ENCODE measurements around the gene NLGN4X.

Gene NLGN4X

GRCh38 chrX:6071731-6072130 lies 156.9 kb downstream of the NLGN4X start:
- H3K27ac ChIP-seq (replicated peaks): no peak overlapping the region
- DNase-seq (ENCODE audit: low read depth in 1 of 2, low spot score in 1 of 2): no peak
- TF ChIP-seq GABPA (IDR thresholded peaks at IDR 0.05; ENCODE audit: low read depth) (no peak), POLR2AphosphoS5 (IDR thresholded peaks at IDR 0.05; ENCODE audit: low read depth) (no peak), SPI1 (IDR thresholded peaks at IDR 0.05; ENCODE audit: borderline replicate concordance, low read depth) (no peak), REST (IDR thresholded peaks at IDR 0.05; ENCODE audit: insufficient replicate concordance, low read depth) (no peak), CTCF (IDR thresholded peaks at IDR 0.05; ENCODE audit: insufficient read depth, low read length) (no peak)
- no peak overlapping the region for H3K4me3 ChIP-seq (replicated peaks; ENCODE audit: insufficient read depth, low read length)
- no peaks in the 10 kb centered on the region for H3K27me3 ChIP-seq (ENCODE audit: insufficient read depth, poor library complexity, severe bottlenecking)

- no peak for DNase-seq (ENCODE audit: low read depth in 1 of 2, low spot score in 1 of 2)
- Histone ChIP-seq H3K4me3 (replicated peaks; ENCODE audit: insufficient read depth, low read length) (no peak overlapping the region), H3K27ac (replicated peaks) (no peak overlapping the region), H3K27me3 (ENCODE audit: insufficient read depth, poor library complexity, severe bottlenecking) (no peaks in the 10 kb centered on the region)
- TF ChIP-seq CTCF (IDR thresholded peaks at IDR 0.05; ENCODE audit: insufficient read depth, low read length) (no peak), GABPA (IDR thresholded peaks at IDR 0.05; ENCODE audit: low read depth) (no peak), POLR2AphosphoS5 (IDR thresholded peaks at IDR 0.05; ENCODE audit: low read depth) (no peak), SPI1 (IDR thresholded peaks at IDR 0.05; ENCODE audit: borderline replicate concordance, low read depth) (no peak), REST (IDR thresholded peaks at IDR 0.05; ENCODE audit: insufficient replicate concordance, low read depth) (no peak)
Observed at GRCh38 chrX:6067600-6067999, 161.1 kb downstream of the NLGN4X start.

GRCh38 chrX:6053141-6053540 lies 175.5 kb downstream of the NLGN4X start:
- DNase-seq (ENCODE audit: low read depth in 1 of 2, low spot score in 1 of 2): no peak
- Histone ChIP-seq H3K27ac (replicated peaks) (no peak overlapping the region), H3K27me3 (ENCODE audit: insufficient read depth, poor library complexity, severe bottlenecking) (no peaks in the 10 kb centered on the region), H3K4me3 (replicated peaks; ENCODE audit: insufficient read depth, low read length) (no peak overlapping the region)
- no peak for TF ChIP-seq POLR2AphosphoS5 (IDR thresholded peaks at IDR 0.05; ENCODE audit: low read depth)
- TF ChIP-seq SPI1 (IDR thresholded peaks at IDR 0.05; ENCODE audit: borderline replicate concordance, low read depth): no peak
- TF ChIP-seq CTCF (IDR thresholded peaks at IDR 0.05; ENCODE audit: insufficient read depth, low read length): no peak
- TF ChIP-seq GABPA (IDR thresholded peaks at IDR 0.05; ENCODE audit: low read depth): no peak
- no peak for TF ChIP-seq REST (IDR thresholded peaks at IDR 0.05; ENCODE audit: insufficient replicate concordance, low read depth)
